ENCODE data around the gene MEPE.

MEPE gene

GRCh38 chr4:87832669-87833068 is at the start of gene MEPE:
Gene MEPE, plus strand, starts transcription at chr4:87832969. Its CDS starts 1,746 bp downstream, at chr4:87834715.
- no peak for DNase-seq

GRCh38 chr4:87783781-87784180 is 49.0 kb upstream of the MEPE start:
- DNase-seq: no peak

- no peak for DNase-seq
These were observed 46.8 kb upstream of the MEPE start for GRCh38 chr4:87785731-87786509.

- no peak for DNase-seq
These were observed 33.3 kb upstream of the MEPE start, which contains the start of gene IBSP for GRCh38 chr4:87799301-87800113. Gene IBSP, plus strand, starts transcription at chr4:87799554. Its CDS starts 2,808 bp downstream, at chr4:87802362.

- no peak for DNase-seq
These were observed 29.9 kb upstream of the MEPE start for GRCh38 chr4:87802858-87803257.

GRCh38 chr4:87803421-87803820 is 29.3 kb upstream of the MEPE start:
- DNase-seq: no peak

GRCh38 chr4:87804871-87805270 is 27.9 kb upstream of the MEPE start:
- DNase-seq: no peak

GRCh38 chr4:87805971-87806370 is 26.8 kb upstream of the MEPE start:
- DNase-seq: no peak

GRCh38 chr4:87806520-87806919 is 26.2 kb upstream of the MEPE start:
- no peak for DNase-seq

GRCh38 chr4:87807402-87807801 is 25.4 kb upstream of the MEPE start:
- no peak for DNase-seq

GRCh38 chr4:87811977-87812376 is 20.8 kb upstream of the MEPE start:
- no peak for DNase-seq

GRCh38 chr4:87819281-87819919 is 13.4 kb upstream of the MEPE start:
- no peak for DNase-seq

GRCh38 chr4:87823200-87823599 is 9.6 kb upstream of the MEPE start:
- no peak for DNase-seq

GRCh38 chr4:87823724-87824123 is 9.0 kb upstream of the MEPE start:
- DNase-seq: no peak

GRCh38 chr4:87824352-87824751 is 8.4 kb upstream of the MEPE start:
- no peak for DNase-seq

GRCh38 chr4:87834401-87834800 is 1.6 kb downstream of the MEPE start:
- no peak for DNase-seq

- DNase-seq: no peak
These were observed 2.4 kb downstream of the MEPE start for GRCh38 chr4:87835197-87835596.

- DNase-seq: no peak
These were observed 3.0 kb downstream of the MEPE start for GRCh38 chr4:87835743-87836142.

- no peak for DNase-seq
These were observed 5.4 kb downstream of the MEPE start for GRCh38 chr4:87838205-87838604.

GRCh38 chr4:87838890-87839591 is 6.3 kb downstream of the MEPE start:
- DNase-seq: no peak

GRCh38 chr4:87839592-87839946 is 6.8 kb downstream of the MEPE start:
- no peak for DNase-seq

- DNase-seq: no peak
These were observed 7.4 kb downstream of the MEPE start for GRCh38 chr4:87840149-87840548.

GRCh38 chr4:87843936-87844335 is 11.2 kb downstream of the MEPE start:
- no peak for DNase-seq
